Gastrocnemius medialis (tissue), 4 donors: Measurements from ENCODE around the gene CALY.

Source experiments
- POLR2A ChIP-seq, 2 donors: fragments of 450-650 bp; IDR thresholded peaks; one replicate each; pipeline ENCODE4 v1.6.1; 2017; ENCODE audit warnings: antibody characterized with exemption in 2 of 2, mild to moderate bottlenecking in 2 of 2, moderate library complexity in 2 of 2
- TF ChIP-seq, protein P1 (sequence below), 5 experiments: fragments of 450-650 bp in 3 of 5; fragments of 200-600 bp in 2 of 5; sonication (generic) in 2 of 5; IDR thresholded peaks in 4 of 5; conservative IDR thresholded peaks in 1 of 5; 1 replicate in 4 of 5; 2 replicates in 1 of 5; pipeline ENCODE4 v1.5.1; 2016 to 2019; ENCODE audit warnings: antibody characterized with exemption in 5 of 5, mild to moderate bottlenecking in 3 of 5, moderate library complexity in 3 of 5

DNA sequence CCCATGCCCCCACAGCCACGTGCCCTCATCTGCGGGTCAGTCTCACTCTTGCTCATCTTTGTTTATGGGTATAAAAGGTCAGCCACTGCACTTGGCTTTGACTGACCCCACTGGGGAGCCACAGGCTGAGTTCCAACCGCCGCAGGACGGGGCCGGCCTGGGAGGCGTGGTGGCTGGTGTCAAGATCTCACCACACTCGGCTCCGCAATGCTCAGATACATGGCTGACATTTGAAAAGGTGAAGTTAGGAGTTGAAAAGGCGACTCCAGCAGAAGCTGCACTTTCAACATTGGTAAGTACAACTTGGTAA is 42.9 kb downstream of the CALY start:
- TF ChIP-seq, protein P1, sequence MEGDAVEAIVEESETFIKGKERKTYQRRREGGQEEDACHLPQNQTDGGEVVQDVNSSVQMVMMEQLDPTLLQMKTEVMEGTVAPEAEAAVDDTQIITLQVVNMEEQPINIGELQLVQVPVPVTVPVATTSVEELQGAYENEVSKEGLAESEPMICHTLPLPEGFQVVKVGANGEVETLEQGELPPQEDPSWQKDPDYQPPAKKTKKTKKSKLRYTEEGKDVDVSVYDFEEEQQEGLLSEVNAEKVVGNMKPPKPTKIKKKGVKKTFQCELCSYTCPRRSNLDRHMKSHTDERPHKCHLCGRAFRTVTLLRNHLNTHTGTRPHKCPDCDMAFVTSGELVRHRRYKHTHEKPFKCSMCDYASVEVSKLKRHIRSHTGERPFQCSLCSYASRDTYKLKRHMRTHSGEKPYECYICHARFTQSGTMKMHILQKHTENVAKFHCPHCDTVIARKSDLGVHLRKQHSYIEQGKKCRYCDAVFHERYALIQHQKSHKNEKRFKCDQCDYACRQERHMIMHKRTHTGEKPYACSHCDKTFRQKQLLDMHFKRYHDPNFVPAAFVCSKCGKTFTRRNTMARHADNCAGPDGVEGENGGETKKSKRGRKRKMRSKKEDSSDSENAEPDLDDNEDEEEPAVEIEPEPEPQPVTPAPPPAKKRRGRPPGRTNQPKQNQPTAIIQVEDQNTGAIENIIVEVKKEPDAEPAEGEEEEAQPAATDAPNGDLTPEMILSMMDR (IDR thresholded peaks at IDR 0.05 in 4 of 5, conservative IDR thresholded peaks at IDR 0.05 in 1 of 5) = no peak
- TF ChIP-seq POLR2A (IDR thresholded peaks at IDR 0.05) = no peak
